Testis (tissue), 2 donors: Measurements from ENCODE around the gene KCNJ18.
"Not testable (repeated sequence)": the region's sequence is repeated elsewhere in the genome, so short reads cannot be mapped to it uniquely, and the experiment has no call there.

Source experiments
- CTCF ChIP-seq, 3 experiments: fragments of 450-650 bp in 2 of 3; fragments of 200-600 bp in 1 of 3; sonication (generic) in 1 of 3; IDR thresholded peaks; one replicate each; pipeline ENCODE4 v1.5.1; 2016 to 2019; ENCODE audit warnings: antibody characterized with exemption in 3 of 3, mild to moderate bottlenecking in 2 of 3, moderate library complexity in 1 of 3
- POLR2A ChIP-seq: fragments of 450-650 bp; IDR thresholded peaks from one replicate; pipeline ENCODE4 v1.6.1; 2017; ENCODE audit warnings: antibody characterized with exemption, mild to moderate bottlenecking, moderate library complexity

DNA sequence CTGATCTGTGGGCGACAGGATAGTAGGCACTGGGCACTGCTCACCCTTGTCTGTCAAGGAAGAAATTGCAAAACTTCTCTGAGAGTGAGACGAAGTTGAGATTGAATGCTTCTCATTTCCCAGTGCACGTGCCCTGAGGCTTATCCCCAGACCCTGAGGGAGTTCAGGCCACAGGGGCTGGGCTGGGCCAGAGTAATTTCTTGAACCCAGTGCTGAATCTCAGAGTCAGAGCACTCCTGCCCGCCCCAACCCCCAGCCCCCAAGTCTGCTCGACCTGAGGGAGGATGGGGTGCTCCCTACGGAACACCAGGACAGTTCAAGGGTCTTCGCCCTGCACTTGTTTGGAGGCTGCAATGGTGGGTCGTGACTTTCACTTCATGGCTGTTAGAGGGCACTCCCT is 17.7 kb downstream of the KCNJ18 start:
- TF ChIP-seq CTCF (IDR thresholded peaks at IDR 0.05); POLR2A: not testable (repeated sequence)
